ENCODE measurements around the gene TTC27. TPM values are rescaled to one million over a fixed set of nuclear protein-coding genes. Genes with fewer than 3 reads are reported as not detected.

TTC27 gene
- total and polyA plus RNA-seq, 2 experiments from 2014 or later = 8.7 to 10.2 TPM

DNA sequence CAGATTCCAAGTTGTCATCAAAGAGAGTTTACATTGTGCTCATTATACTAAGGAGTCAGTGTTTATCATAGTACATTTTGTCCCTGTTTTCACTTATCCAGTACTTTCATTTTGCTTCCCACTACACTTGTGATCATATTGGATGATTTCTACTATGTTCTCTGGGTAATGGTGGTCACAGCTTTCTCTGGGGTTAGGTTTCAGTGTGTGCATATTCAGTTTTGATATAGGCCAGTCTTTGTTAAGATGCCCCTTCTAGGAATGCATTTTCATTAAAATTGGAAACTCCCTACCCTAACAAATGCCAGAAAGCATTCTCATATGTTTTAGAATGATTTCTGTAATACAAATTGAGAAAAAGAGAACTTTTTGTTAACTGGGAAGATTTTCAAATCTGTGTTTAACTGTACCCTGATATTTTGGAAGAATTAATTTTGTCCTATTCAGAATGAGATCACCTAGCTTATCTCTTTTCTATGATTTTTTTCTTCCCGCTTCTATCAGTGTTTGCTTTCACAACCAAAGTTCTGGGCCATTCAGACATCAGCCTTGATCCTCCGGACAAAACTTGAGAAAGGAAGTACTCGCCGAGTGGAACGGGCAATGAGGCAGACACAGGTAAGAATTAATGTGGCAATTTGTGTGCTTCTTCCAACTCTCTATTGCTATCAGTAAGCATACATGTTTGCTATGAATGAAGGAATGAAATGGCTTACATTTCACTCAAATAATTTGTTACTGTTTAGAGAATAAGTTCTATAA, 74.6 kb downstream of the TTC27 start:
- Histone ChIP-seq H3K4me3 (no peak overlapping the region), H3K36me3 (no peaks in the 10 kb centered on the region), H3K4me1 (ENCODE audit: low read depth) (no peaks in the 10 kb centered on the region), H3K9me3 (ENCODE audit: low read depth) (no peaks in the 10 kb centered on the region), H3K27ac (no peak overlapping the region), H3K27me3 (no peaks in the 10 kb centered on the region)
- DNase-seq (ENCODE audit: low read depth in 1 of 2, low spot score in 1 of 2) = no peak
- no peak for TF ChIP-seq CTCF (IDR thresholded peaks at IDR 0.05; ENCODE audit: low read depth, low read length)

DNA sequence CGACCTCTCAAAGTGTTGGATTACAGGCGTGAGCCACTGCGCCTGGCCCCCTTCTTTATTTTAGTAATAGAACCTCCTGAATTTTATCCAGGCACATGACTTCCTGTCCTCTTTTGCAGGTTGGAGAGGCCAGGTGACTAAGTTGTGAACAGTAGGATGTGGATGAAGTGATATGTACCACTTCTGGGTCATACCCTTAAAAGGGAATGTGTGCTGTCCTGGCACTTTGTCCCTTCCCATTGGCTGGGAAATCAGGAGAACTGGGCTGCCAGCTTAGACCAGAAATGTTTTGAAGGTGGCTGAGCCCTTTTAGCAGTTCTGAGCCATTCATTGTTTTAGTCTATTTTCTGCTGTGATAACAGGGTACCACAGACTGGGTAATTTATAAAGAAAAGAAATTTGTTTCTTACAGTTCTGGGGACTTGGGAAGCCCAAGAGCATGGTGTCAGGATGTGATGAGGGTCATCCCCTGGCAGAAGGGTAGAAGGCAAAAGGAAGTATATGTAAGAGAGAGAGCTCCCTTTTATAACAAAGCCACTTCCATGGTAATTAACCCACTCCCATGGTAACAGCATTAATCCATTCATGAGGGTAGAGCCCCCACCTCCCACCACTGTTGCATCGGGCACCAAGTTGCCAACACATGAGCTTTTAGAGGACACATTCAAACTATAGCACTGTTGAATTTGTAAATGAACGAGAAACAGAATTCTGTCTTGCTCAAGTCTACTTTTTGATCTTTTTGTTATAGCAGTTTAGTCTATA, 79.1 kb downstream of the TTC27 start:
- no peak for TF ChIP-seq CTCF (IDR thresholded peaks at IDR 0.05; ENCODE audit: low read depth, low read length)
- Histone ChIP-seq H3K27ac (no peak overlapping the region), H3K36me3 (no peaks in the 10 kb centered on the region), H3K4me1 (ENCODE audit: low read depth) (no peaks in the 10 kb centered on the region), H3K9me3 (ENCODE audit: low read depth) (no peaks in the 10 kb centered on the region), H3K27me3 (no peaks in the 10 kb centered on the region), H3K4me3 (no peak overlapping the region)
- no peak for DNase-seq (ENCODE audit: low read depth in 1 of 2, low spot score in 1 of 2)

DNA sequence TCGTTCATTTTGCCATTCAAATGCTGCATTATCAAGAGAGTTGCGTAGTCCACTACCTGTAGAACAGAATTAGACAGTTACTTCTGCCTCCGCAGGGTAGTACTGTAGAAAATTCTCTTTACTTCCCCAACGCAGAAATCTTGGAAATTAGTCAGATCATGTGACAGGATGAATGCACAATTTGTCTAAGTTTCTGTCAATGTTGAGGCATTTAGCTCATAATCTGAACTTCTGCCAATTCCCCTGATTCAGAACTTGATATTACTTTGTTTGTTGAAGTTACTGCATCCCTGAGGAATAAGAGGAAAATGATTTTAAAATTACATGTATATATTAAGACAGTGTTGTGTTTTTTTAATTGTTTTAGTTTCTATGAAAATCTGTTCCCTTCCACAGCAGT, 83.4 kb downstream of the TTC27 start:
- peak in 1 of 2 donors; percentile 84 for DNase-seq (ENCODE audit: low read depth in 1 of 2, low spot score in 1 of 2)
- Histone ChIP-seq H3K9me3 (ENCODE audit: low read depth) (no peaks in the 10 kb centered on the region), H3K4me3 (no peak overlapping the region), H3K27ac (no peak overlapping the region), H3K36me3 (no peaks in the 10 kb centered on the region), H3K4me1 (ENCODE audit: low read depth) (no peaks in the 10 kb centered on the region), H3K27me3 (no peaks in the 10 kb centered on the region)
- TF ChIP-seq CTCF (IDR thresholded peaks at IDR 0.05; ENCODE audit: low read depth, low read length) = no peak

DNA sequence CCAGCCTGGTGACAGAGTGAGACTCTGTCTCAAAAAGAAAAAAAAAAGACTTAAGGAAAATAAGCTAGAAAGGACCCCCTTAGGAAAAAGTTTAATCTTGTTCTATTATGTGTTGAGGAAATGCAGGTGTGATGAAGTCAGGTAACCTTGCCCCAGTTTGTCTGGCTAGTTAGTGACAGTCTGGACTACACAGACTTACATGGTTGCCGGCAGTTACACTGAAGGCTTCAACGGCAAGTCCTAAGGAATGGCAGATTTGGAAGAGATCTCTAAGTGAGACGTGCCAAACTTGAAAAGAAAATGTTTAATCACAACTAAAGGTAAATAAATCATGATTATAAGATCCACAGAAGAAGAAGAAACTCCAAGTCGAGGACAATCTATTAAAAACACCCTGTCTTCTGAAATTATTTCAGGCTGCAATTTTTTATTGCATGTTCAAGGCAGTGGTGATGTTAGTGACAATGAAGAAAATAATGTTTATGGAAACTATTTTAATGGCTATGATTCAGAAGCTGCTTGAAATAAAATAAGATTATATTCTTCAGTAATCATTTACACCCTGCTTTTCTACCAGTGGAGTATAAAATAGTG, 84.2 kb downstream of the TTC27 start:
- DNase-seq (ENCODE audit: low read depth in 1 of 2, low spot score in 1 of 2) = no peak

More for the DNA sequence above, 84.2 kb downstream of the TTC27 start:
- no peaks in the 10 kb centered on the region for H3K4me1 ChIP-seq (ENCODE audit: low read depth)
- H3K9me3 ChIP-seq (ENCODE audit: low read depth) = no peaks in the 10 kb centered on the region
- no peak overlapping the region for H3K27ac ChIP-seq
- no peaks in the 10 kb centered on the region for H3K36me3 ChIP-seq
- no peak for TF ChIP-seq CTCF (IDR thresholded peaks at IDR 0.05; ENCODE audit: low read depth, low read length)
- no peaks in the 10 kb centered on the region for H3K27me3 ChIP-seq
- no peak overlapping the region for H3K4me3 ChIP-seq
